ENCODE data around the gene ZNF511. TPM values are rescaled to one million over a fixed set of nuclear protein-coding genes. Genes with fewer than 3 reads are reported as not detected.

Gene ZNF511
- total and polyA plus RNA-seq, 7 experiments from 2014 or later, result 29.6 to 88.1 (median 38.8) TPM

DNA sequence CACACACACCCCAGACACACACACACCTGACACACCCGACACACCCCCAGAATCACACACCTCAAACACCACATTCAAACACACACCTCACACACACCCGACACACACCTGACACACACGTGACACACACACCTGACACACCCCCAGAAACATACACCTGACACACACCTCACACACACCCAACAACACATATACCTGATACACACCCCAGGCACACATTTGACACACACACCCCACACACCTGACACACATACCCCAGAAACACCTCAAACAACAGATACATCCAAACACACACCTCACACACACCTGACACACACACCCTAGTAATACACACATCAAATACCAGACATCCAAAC lies 28.6 kb downstream of the ZNF511 start:
- POLR2A ChIA-PET, result interaction anchor here (0.7 to 3.4 kb wide), 2 partner anchors 19 to 78 kb away, joined by 3 to 16 read pairs; no protein-coding TSS in a partner anchor
- H3K4me3 ChIP-seq (ENCODE audit: low read length), result peak overlapping the region; percentile 45

DNA sequence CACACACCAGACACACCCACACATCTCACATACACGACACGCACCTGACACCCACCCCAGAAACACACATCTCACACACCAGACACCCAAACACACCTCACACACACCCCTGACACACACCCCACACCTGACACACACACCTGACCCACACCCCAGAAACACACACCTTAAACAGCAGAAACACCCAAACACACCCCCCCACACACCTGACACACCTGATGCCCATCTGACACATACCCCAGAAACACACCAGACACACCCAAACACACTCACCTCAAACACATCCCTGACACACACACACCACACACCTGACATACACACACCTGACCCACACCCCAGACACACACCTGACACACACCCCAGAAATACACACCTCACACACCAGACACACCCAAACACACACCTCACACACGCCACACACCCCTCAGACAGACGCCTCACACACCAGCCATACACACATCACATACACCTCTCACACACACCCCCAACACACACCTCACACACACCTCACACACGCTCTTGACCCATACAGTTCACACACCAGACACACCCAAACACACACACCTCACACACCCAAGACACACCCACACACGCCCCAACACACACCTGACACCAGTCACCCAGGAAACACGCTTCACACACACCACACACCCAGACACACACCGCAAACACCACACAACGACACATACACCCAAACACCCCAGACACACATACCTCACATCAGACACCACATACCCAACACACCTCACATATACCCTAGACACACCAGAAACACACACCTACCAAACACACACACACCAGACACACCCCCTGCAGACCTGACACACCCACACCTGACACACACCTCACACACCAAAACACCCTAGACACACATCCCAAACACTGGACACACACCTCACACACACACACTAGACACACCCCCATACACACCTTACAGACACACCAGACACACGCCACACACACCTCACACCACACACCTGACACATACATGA lies 29.7 kb downstream of the ZNF511 start:
- no peaks in the 10 kb centered on the region for H3K36me3 Mint-ChIP-seq
- H3K4me3 Mint-ChIP-seq, result no peak overlapping the region
- Histone ChIP-seq H3K27me3 (ENCODE audit: control insufficient read depth in 2 of 2, insufficient read depth in 2 of 2, low read length in 2 of 2) (peaks cover 0 to 6% of the 10 kb centered on the region in 2 donors), H3K36me3 (ENCODE audit: control insufficient read depth in 2 of 3, insufficient read depth in 3 of 3, low read length in 3 of 3) (no peaks in the 10 kb centered on the region), H3K4me3 (ENCODE audit: low read length) (no peak overlapping the region), H3K4me1 (ENCODE audit: control insufficient read depth in 2 of 2, insufficient read depth in 2 of 2, low read length in 2 of 2) (peaks cover 10 to 20% of the 10 kb centered on the region in 2 donors), H3K27ac (ENCODE audit: low read depth, low read length) (no peak overlapping the region), H3K9me3 (ENCODE audit: control insufficient read depth in 2 of 3, low read length in 3 of 3) (no peaks in the 10 kb centered on the region)
- no peaks in the 10 kb centered on the region for H3K9me3 Mint-ChIP-seq
- ChIA-PET CTCF (no interaction called here), POLR2A (no interaction called here)
- ATAC-seq (no peak), DNase-seq (no peak)
- peaks cover 0 to 27% (median 13%) of the 10 kb centered on the region in 5 donors for H3K27me3 Mint-ChIP-seq
- H3K27ac Mint-ChIP-seq, result no peak overlapping the region
- peaks cover 0 to 6% (median 0%) of the 10 kb centered on the region in 7 donors for H3K4me1 Mint-ChIP-seq
- intact Hi-C loops (cut with micrococcal nuclease), result no loop called here

More for the DNA sequence above, 28.6 kb downstream of the ZNF511 start:
- H3K36me3 ChIP-seq (ENCODE audit: control insufficient read depth in 2 of 3, insufficient read depth in 3 of 3, low read length in 3 of 3), result no peaks in the 10 kb centered on the region
- no peaks in the 10 kb centered on the region for H3K27me3 ChIP-seq (ENCODE audit: control insufficient read depth in 2 of 2, insufficient read depth in 2 of 2, low read length in 2 of 2)
- H3K27ac Mint-ChIP-seq, result no peak overlapping the region
- ATAC-seq, result no peak
- no peaks in the 10 kb centered on the region for H3K9me3 ChIP-seq (ENCODE audit: control insufficient read depth in 2 of 3, low read length in 3 of 3)
- H3K27ac ChIP-seq (ENCODE audit: low read depth, low read length), result no peak overlapping the region
- no peak overlapping the region for H3K4me3 Mint-ChIP-seq
- peaks cover 0 to 6% (median 0%) of the 10 kb centered on the region in 11 donors for H3K9me3 Mint-ChIP-seq
- DNase-seq, result no peak
- CTCF ChIA-PET, result no interaction called here
- peaks cover 10 to 20% of the 10 kb centered on the region in 2 donors for H3K4me1 ChIP-seq (ENCODE audit: control insufficient read depth in 2 of 2, insufficient read depth in 2 of 2, low read length in 2 of 2)
- H3K4me1 Mint-ChIP-seq, result peaks cover 0 to 5% (median 0%) of the 10 kb centered on the region in 7 donors
- H3K27me3 Mint-ChIP-seq, result peaks cover 0 to 33% (median 7%) of the 10 kb centered on the region in 5 donors
- intact Hi-C loops (cut with micrococcal nuclease), result loop anchor here in 1 of 2 donors (1.0 to 2.0 kb wide), 2 partner anchors 20 to 57 kb away; partner anchors contain the start of gene MTG1
- H3K36me3 Mint-ChIP-seq, result no peaks in the 10 kb centered on the region

DNA sequence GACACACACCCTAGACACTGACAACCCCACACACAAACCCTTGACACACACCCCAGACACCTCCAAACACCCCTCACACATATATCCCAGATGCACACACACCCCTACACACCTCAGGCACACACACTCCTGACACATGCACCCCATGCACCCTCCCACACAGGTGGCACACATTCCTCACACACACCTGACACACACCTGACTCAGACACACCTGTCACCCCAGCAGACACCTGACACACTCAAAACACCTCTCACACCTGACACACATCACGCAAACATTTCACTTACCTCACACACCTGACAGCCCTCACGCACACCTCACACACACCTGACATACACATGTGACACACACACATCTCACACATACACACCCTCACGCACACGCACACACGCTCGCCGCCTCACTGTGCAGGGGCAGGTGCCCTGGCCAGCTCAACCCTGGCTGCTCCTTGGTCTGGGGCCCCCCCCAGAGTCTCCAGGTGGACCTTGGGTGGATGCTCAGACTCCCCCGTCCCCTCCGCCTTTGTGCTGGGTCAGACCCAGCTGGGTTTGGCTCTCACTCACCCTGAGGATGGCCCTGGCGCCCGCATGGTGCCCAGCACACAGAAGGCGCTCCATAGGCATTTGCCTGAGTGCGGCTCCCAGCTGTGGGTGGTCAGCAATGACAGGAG lies 31.1 kb downstream of the ZNF511 start:
- DNase-seq (no peak), ATAC-seq (no peak)
- H3K27ac ChIP-seq (ENCODE audit: low read depth, low read length), result no peak overlapping the region
- no peaks in the 10 kb centered on the region for H3K9me3 ChIP-seq (ENCODE audit: control insufficient read depth in 2 of 3, low read length in 3 of 3)
- ChIA-PET CTCF (no interaction called here), POLR2A (no interaction called here)
- Mint-ChIP-seq H3K4me3 (no peak overlapping the region), H3K27me3 (peaks cover 6 to 25% (median 22%) of the 10 kb centered on the region in 5 donors), H3K4me1 (peaks cover 0 to 6% (median 0%) of the 10 kb centered on the region in 7 donors), H3K9me3 (no peaks in the 10 kb centered on the region), H3K27ac (no peak overlapping the region), H3K36me3 (no peaks in the 10 kb centered on the region)
- no peaks in the 10 kb centered on the region for H3K36me3 ChIP-seq (ENCODE audit: control insufficient read depth in 2 of 3, insufficient read depth in 3 of 3, low read length in 3 of 3)
- H3K27me3 ChIP-seq (ENCODE audit: control insufficient read depth in 2 of 2, insufficient read depth in 2 of 2, low read length in 2 of 2), result peaks cover 0 to 7% of the 10 kb centered on the region in 2 donors
- intact Hi-C loops (cut with micrococcal nuclease), result no loop called here
- H3K4me3 ChIP-seq (ENCODE audit: low read length), result no peak overlapping the region
- H3K4me1 ChIP-seq (ENCODE audit: control insufficient read depth in 2 of 2, insufficient read depth in 2 of 2, low read length in 2 of 2), result peaks cover 10 to 20% of the 10 kb centered on the region in 2 donors

DNA sequence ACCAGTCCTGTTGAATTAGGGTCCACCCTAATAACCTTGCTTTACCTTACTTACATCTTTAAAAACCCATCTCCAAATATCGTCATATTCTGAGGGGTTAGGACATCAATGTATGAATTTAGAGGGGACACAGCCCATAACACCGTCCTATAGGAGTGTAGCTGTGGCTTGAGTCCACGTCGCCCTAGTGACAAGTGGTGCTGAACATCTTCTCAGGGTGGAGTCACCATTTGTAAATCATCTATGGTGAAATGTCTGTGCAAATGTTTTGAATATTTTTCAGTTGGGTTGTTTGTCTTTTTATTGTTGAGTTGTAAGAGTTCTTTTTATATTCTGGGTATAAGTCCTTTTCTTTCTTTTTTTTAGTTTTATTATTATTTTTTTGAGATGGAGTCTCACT lies 33.3 kb downstream of the ZNF511 start:
- POLR2A ChIA-PET, result no interaction called here
- Mint-ChIP-seq H3K4me3 (no peak overlapping the region), H3K4me1 (peaks cover 0 to 3% (median 0%) of the 10 kb centered on the region in 7 donors), H3K27ac (no peak overlapping the region), H3K9me3 (no peaks in the 10 kb centered on the region), H3K36me3 (no peaks in the 10 kb centered on the region), H3K27me3 (peaks cover 14 to 35% (median 26%) of the 10 kb centered on the region in 5 donors)
- Histone ChIP-seq H3K4me3 (ENCODE audit: low read length) (no peak overlapping the region), H3K27ac (ENCODE audit: low read depth, low read length) (no peak overlapping the region), H3K9me3 (ENCODE audit: control insufficient read depth in 2 of 3, low read length in 3 of 3) (no peaks in the 10 kb centered on the region), H3K4me1 (ENCODE audit: control insufficient read depth in 2 of 2, insufficient read depth in 2 of 2, low read length in 2 of 2) (peaks cover 9 to 15% of the 10 kb centered on the region in 2 donors), H3K36me3 (ENCODE audit: control insufficient read depth in 2 of 3, insufficient read depth in 3 of 3, low read length in 3 of 3) (no peaks in the 10 kb centered on the region), H3K27me3 (ENCODE audit: control insufficient read depth in 2 of 2, insufficient read depth in 2 of 2, low read length in 2 of 2) (peaks cover 0 to 17% of the 10 kb centered on the region in 2 donors)
- intact Hi-C loops (cut with micrococcal nuclease), result no loop called here
- DNase-seq (no peak), ATAC-seq (no peak)
- CTCF ChIA-PET, result interaction anchor here (1.2 kb wide), 1 partner anchor 12 kb away, joined by 3 read pairs; no protein-coding TSS in a partner anchor

DNA sequence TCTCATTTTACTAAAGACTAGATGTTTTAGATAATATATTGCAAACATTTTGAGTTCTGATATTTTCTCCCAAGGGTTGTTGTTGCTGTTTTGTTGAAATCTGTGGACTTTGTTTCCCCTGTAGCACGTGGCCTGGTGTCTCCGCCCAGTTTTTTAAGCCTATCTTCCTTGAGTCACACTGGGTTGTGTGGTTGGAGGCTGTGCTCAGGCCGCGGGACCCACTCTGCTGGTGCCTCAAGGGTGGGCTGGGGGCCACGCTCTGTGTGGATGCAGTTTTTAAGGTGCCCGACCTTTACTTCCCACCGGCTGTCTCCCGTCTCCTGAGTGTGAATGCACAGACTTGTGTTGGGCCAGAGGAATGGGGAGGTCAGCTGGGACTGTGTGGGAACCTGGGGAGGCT lies 34.2 kb downstream of the ZNF511 start:
- no peak overlapping the region for H3K27ac Mint-ChIP-seq
- no peaks in the 10 kb centered on the region for H3K9me3 Mint-ChIP-seq
- POLR2A ChIA-PET, result no interaction called here
- CTCF ChIA-PET, result interaction anchor here (1.1 kb wide), 1 partner anchor 16 kb away, joined by 3 read pairs; no protein-coding TSS in a partner anchor
- peaks cover 0 to 5% of the 10 kb centered on the region in 2 donors for H3K4me1 ChIP-seq (ENCODE audit: control insufficient read depth in 2 of 2, insufficient read depth in 2 of 2, low read length in 2 of 2)
- H3K27ac ChIP-seq (ENCODE audit: low read depth, low read length), result no peak overlapping the region
- H3K36me3 ChIP-seq (ENCODE audit: control insufficient read depth in 2 of 3, insufficient read depth in 3 of 3, low read length in 3 of 3), result no peaks in the 10 kb centered on the region
- peaks cover 0 to 17% of the 10 kb centered on the region in 2 donors for H3K27me3 ChIP-seq (ENCODE audit: control insufficient read depth in 2 of 2, insufficient read depth in 2 of 2, low read length in 2 of 2)
- peaks cover 0 to 3% (median 0%) of the 10 kb centered on the region in 7 donors for H3K4me1 Mint-ChIP-seq
- no peak overlapping the region for H3K4me3 ChIP-seq (ENCODE audit: low read length)
- no peak for ATAC-seq
- no peaks in the 10 kb centered on the region for H3K9me3 ChIP-seq (ENCODE audit: control insufficient read depth in 2 of 3, low read length in 3 of 3)
- no peak for DNase-seq
- H3K4me3 Mint-ChIP-seq, result no peak overlapping the region
- H3K27me3 Mint-ChIP-seq, result peaks cover 14 to 35% (median 26%) of the 10 kb centered on the region in 5 donors
- intact Hi-C loops (cut with micrococcal nuclease), result no loop called here
- H3K36me3 Mint-ChIP-seq, result no peaks in the 10 kb centered on the region

DNA sequence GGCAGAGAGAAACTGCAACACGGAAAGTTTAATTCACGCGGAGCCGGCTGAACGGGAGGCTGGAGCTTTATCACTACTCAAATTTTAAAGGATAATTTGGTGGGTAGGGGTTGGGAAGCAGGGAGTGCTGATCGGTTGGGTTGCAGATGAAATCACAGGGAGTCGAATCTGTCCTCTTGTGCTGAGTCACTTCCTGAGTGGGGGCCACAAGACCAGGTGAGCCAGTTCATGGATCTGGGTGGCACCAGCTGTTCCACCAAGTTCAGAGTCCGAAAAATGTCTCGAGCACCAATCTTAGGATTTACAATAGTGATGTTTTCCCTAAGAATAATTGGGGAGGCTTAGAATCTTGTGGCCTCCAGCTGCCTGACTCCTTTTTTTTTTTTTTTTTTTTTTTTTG lies 34.8 kb downstream of the ZNF511 start:
- no peaks in the 10 kb centered on the region for H3K4me1 ChIP-seq (ENCODE audit: control insufficient read depth in 2 of 2, insufficient read depth in 2 of 2, low read length in 2 of 2)
- CTCF ChIA-PET, result interaction anchor here (1.1 kb wide), 1 partner anchor 17 kb away, joined by 3 read pairs; no protein-coding TSS in a partner anchor
- peaks cover 0 to 17% of the 10 kb centered on the region in 2 donors for H3K27me3 ChIP-seq (ENCODE audit: control insufficient read depth in 2 of 2, insufficient read depth in 2 of 2, low read length in 2 of 2)
- ATAC-seq (no peak), DNase-seq (no peak)
- H3K27ac ChIP-seq (ENCODE audit: low read depth, low read length), result no peak overlapping the region
- POLR2A ChIA-PET, result interaction anchor here (1.4 kb wide), 1 partner anchor 8 kb away, joined by 3 read pairs; no protein-coding TSS in a partner anchor
- no peaks in the 10 kb centered on the region for H3K9me3 ChIP-seq (ENCODE audit: control insufficient read depth in 2 of 3, low read length in 3 of 3)
- intact Hi-C loops (cut with micrococcal nuclease), result no loop called here
- no peak overlapping the region for H3K27ac Mint-ChIP-seq
- H3K36me3 Mint-ChIP-seq, result no peaks in the 10 kb centered on the region
- H3K9me3 Mint-ChIP-seq, result no peaks in the 10 kb centered on the region
- H3K4me3 Mint-ChIP-seq, result no peak overlapping the region
- H3K27me3 Mint-ChIP-seq, result peaks cover 14 to 35% (median 26%) of the 10 kb centered on the region in 5 donors
- peaks cover 0 to 3% (median 0%) of the 10 kb centered on the region in 7 donors for H3K4me1 Mint-ChIP-seq
- H3K4me3 ChIP-seq (ENCODE audit: low read length), result no peak overlapping the region
- no peaks in the 10 kb centered on the region for H3K36me3 ChIP-seq (ENCODE audit: control insufficient read depth in 2 of 3, insufficient read depth in 3 of 3, low read length in 3 of 3)
